Glomerular visceral epithelial cell (primary cell): ENCODE data around the gene TASOR.
A peak's percentile ranks its signal among the peaks of the same experiment; 100 is the strongest.
"Not testable (repeated sequence)": the region's sequence is repeated elsewhere in the genome, so short reads cannot be mapped to it uniquely, and the experiment has no call there.

Experiments used
- DNase-seq: peaks from one replicate; pipeline ENCODE4 v3.0.0-alpha.2; 2016; ENCODE audit errors: extremely low spot score

TASOR gene

GRCh38 chr3:56683122-56683817, at the start of gene TASOR:
TASOR (minus strand) TSS chr3:56683265; CDS start chr3:56683006, 259 bp downstream.
- peak; percentile 83 for DNase-seq

DNA sequence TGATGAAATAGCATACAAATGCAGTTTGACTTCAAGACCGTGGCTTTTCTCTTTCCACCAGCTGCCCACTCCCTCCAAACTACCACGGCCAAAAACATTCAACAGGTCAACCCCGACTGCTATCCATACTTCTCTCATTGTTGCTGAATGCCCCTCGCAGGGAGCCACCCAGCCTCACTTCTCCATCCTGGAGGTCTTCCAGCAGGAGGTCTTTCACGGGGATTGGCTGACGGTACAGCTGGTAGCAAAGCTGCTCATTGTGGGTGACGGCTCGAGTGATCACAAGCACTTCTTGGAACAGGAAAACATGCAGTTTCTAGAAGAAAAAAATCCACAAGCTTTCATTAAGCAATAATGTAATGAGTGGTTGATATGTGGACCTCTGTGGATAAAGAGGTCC, 49.0 kb upstream of the TASOR start:
- DNase-seq = no peak

DNA sequence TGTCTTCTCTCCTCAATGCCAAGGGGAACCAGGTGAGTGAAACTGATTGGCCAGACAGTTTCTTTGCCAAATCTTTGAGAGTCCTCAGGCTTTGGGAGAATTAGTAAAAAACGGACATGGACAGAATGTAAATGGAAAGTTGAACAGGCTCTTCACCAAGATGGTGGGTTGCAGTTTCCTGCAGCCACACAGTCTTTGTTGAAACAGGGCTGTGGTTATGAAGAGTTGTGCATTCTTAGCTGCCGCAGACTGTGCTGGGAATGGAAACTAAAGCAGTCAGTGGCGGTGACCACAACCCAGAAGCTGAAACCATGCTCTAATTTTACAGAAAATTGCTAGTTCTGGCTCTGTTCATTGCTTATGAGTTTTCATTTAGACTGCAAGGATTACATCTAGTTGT, 42.1 kb upstream of the TASOR start:
- no peak for DNase-seq

GRCh38 chr3:56724676-56725075, 41.6 kb upstream of the TASOR start:
- DNase-seq = peak; percentile 8

- no peak for DNase-seq
Observed at GRCh38 chr3:56720849-56721248, 37.8 kb upstream of the TASOR start.

GRCh38 chr3:56718809-56719208, 35.7 kb upstream of the TASOR start:
- not testable (repeated sequence) for DNase-seq

DNA sequence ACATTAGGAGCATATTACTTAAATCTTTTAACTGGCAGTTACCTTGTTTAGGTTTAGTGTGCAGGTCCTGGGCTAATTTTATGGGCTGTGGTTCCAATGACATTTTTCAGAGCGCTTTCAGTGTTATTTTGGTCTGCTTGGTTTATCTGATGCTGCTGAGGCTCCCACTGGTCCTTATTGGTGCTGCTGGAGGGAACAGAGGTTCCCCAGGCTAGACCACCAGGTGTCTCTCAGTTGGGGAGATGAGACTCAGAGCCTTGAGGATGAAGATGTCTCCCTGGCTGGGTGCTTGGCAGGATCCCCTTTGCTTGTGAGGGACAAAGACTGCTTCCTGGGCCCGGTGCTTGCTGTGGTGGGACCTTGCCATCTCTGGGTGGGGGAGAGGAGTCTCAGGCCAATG, 28.3 kb upstream of the TASOR start:
- DNase-seq = no peak

DNA sequence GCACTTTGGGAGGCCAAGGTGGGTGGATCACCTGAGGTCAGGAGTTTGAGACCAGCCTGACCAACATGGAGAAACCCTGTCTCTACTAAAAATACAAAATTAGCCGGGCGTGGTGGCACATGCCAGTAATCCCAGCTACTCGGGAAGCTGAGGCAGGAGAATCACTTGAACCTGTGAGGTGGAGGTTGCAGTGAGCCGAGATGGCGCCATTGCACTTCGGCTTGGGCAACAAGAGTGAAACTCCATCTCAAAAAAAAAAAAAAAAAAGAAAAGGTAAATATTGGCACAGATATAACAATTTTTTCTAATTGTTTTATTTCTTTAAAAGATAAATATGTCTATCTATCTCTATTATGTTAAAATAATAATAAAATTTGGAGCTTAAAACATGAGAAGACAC, 24.3 kb upstream of the TASOR start:
- not testable (repeated sequence) for DNase-seq

DNA sequence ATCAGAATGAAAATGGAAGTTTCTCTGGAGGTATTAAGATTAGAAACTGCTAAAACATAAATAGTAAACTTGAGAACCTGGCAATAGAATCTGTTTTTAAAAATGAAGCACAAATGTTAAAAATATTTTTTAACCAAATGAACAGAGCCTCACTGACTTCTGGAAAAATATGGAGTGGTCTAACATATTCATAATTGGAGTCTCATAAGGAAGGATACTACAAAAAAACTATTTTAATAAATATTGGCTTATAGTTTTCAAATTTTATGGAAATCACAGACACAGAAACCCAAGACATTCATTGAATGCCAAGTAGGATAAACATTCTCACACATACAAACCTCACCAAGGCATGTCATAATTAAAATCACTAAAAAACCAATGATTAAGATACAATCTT, 23.6 kb upstream of the TASOR start:
- no peak for DNase-seq

GRCh38 chr3:56704706-56705105, 21.6 kb upstream of the TASOR start:
- DNase-seq = no peak

GRCh38 chr3:56702490-56703315, 19.6 kb upstream of the TASOR start:
- DNase-seq = peak; percentile 68

GRCh38 chr3:56700151-56700550, 17.1 kb upstream of the TASOR start:
- no peak for DNase-seq

- DNase-seq = no peak
Observed at GRCh38 chr3:56694867-56695683, 12.0 kb upstream of the TASOR start.

GRCh38 chr3:56693750-56694149, 10.7 kb upstream of the TASOR start:
- no peak for DNase-seq

- not testable (repeated sequence) for DNase-seq
Observed at GRCh38 chr3:56692520-56693433, 9.7 kb upstream of the TASOR start.

DNA sequence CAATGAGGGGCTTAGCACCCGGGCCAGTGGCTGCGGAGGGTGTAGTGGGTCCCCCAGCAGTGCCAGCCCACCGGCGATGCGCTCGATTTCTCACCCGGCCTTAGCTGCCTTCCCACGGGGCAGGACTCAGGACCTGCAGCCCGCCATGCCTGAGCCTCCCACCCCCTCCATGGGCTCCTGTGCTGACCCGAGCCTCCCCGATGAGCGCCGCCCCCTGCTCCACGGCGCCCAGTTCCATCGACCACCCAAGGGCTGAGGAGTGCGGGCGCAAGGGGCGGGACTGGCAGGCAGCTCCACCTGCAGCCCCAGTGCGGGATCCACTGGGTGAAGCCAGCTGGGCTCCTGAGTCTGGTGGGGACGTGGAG, 8.9 kb upstream of the TASOR start:
- not testable (repeated sequence) for DNase-seq

DNA sequence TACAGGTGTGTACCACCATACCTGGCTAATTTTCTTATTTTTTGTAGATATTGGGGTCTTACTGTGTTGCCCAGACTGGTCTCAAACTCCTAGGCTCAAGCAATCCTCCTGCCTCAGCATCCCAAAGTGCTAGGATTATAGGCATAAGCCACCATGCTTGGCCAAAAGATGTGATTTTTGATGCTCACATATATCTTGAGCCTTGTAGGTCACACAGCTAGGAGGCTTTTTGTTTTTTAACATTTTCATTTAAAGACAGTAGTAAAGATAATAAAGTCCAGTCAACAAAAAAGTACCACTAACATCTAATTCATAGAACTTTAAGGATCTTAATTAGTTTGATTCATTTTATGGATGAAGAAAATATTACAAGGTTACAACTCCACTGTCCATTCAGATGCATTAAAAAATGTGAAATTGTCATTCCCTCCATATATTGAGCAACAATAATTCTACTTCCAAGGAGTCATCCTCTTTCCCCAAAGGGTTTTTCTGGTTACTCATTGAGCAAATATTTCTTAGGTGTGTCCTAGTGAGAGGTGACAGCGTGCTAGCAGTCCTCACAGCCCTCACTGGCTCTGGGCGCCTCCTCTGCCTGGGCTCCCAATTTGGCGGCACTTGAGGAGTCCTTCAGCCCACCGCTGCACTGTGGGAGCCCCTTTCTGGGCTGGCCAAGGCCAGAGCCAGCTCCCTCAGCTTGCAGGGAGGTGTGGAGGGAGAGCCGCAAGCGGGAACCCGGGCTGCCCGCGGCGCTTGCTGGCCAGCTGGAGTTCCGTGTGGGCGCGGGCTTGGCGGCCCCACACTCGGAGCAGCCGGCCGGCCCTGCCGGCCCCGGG, 8.3 kb upstream of the TASOR start:
- peak; percentile 16 for DNase-seq

- DNase-seq = no peak
Observed at GRCh38 chr3:56689303-56689702, 6.2 kb upstream of the TASOR start.

- no peak for DNase-seq
Observed at GRCh38 chr3:56688191-56688590, 5.1 kb upstream of the TASOR start.

- no peak for DNase-seq
Observed at GRCh38 chr3:56684029-56684428, 964 bp upstream of the TASOR start.
